ENCODE data around the gene COPS2.
"Not testable (repeated sequence)": the region's sequence is repeated elsewhere in the genome, so short reads cannot be mapped to it uniquely, and the experiment has no call there.

COPS2 gene

DNA sequence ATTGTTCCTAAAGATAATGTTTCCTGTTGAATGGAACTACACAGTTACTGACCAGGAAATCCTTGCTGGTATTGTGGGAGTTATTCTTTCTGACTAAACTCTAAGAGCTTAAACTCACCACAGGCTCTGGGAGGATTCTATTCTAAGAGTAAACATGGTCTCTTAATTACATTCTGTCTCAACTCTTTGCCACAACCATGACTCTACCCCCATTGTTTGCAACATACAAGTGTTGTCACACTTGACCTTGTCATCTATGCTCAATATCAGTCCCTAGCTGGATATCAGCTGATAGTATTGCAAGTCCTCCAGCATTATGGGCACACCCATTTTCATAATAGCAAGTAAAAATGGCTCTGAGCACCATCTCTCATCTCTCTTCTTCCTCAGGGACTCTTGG lies 79.5 kb downstream of the COPS2 start:
- no peak for DNase-seq (ENCODE audit: insufficient read length, low spot score)
- FAIRE-seq = no peak

DNA sequence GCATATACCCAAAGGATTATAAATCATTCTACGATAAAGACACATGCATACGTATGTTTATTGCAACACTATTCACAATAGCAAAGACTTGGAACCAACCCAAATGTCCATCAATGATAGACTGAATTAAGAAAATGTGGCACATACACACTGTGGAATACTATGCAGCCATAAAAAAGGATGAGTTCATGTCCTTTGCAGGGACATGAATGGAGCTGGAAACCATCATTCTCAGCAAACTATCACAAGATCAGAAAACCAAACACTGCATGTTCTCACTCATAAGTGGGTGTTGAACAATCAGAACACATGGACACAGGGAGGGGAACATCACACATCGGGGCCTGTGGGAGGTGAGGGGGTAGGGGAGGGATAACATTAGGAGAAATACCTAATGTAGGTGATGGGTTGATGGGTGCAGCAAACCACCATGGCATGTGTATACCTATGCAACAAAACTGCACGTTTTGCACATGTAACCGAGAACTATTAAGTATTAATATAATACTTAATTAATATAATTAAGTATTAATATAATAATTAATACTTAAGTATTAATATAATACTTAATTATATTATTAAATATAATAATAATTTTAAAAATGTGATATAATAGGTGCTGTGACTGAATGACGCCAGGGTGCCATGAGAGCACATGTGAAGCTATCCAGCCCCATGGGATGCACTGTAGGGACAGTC lies 80.7 kb downstream of the COPS2 start:
- not testable (repeated sequence) for FAIRE-seq; DNase-seq (ENCODE audit: insufficient read length, low spot score)

More for the DNA sequence above, 79.5 kb downstream of the COPS2 start:
- TF ChIP-seq, protein P1, sequence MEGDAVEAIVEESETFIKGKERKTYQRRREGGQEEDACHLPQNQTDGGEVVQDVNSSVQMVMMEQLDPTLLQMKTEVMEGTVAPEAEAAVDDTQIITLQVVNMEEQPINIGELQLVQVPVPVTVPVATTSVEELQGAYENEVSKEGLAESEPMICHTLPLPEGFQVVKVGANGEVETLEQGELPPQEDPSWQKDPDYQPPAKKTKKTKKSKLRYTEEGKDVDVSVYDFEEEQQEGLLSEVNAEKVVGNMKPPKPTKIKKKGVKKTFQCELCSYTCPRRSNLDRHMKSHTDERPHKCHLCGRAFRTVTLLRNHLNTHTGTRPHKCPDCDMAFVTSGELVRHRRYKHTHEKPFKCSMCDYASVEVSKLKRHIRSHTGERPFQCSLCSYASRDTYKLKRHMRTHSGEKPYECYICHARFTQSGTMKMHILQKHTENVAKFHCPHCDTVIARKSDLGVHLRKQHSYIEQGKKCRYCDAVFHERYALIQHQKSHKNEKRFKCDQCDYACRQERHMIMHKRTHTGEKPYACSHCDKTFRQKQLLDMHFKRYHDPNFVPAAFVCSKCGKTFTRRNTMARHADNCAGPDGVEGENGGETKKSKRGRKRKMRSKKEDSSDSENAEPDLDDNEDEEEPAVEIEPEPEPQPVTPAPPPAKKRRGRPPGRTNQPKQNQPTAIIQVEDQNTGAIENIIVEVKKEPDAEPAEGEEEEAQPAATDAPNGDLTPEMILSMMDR (IDR thresholded peaks at IDR 0.05; ENCODE audit: insufficient read depth, missing control alignments) = no peak

Measured in D721Med (cell line).